ENCODE measurements around the gene UQCR11.

DNA sequence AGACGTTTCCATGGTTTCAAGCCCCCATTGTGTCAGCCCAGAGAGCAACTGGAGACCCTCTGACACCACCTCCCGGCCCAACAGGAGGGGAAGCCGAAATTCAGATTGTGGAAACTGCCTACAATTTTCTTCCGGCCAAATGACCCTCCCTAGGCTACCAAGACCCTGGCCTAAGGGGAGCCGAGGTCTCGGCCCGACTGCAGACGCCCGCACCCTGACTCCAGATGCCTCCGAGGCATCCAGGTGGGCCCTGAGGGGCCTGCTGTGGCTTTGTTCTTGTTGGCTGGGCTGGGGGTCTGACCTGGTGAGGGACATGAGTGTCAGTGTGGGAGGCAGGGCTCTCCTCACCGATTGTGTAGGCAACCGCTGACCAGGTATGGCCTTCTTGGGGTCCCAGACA lies 46.7 kb downstream of the UQCR11 start:
- TF ChIP-seq, protein P1, sequence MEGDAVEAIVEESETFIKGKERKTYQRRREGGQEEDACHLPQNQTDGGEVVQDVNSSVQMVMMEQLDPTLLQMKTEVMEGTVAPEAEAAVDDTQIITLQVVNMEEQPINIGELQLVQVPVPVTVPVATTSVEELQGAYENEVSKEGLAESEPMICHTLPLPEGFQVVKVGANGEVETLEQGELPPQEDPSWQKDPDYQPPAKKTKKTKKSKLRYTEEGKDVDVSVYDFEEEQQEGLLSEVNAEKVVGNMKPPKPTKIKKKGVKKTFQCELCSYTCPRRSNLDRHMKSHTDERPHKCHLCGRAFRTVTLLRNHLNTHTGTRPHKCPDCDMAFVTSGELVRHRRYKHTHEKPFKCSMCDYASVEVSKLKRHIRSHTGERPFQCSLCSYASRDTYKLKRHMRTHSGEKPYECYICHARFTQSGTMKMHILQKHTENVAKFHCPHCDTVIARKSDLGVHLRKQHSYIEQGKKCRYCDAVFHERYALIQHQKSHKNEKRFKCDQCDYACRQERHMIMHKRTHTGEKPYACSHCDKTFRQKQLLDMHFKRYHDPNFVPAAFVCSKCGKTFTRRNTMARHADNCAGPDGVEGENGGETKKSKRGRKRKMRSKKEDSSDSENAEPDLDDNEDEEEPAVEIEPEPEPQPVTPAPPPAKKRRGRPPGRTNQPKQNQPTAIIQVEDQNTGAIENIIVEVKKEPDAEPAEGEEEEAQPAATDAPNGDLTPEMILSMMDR (IDR thresholded peaks at IDR 0.05), result no peak
- TF ChIP-seq POLR2A (IDR thresholded peaks at IDR 0.05), result no peak

Data from stomach (tissue), 4 donors.